NCI-H2171 treated with DMSO at 0.1 percent for 48 hours (cell line): ENCODE data around the gene CMC1.
"Not testable (repeated sequence)": the region's sequence is repeated elsewhere in the genome, so short reads cannot be mapped to it uniquely, and the experiment has no call there.

ENCODE experiments used
- DNase-seq: peaks from one replicate; lab custom pipeline; 2025; lab: John Stamatoyannopoulos, UW

The CMC1 gene

DNA sequence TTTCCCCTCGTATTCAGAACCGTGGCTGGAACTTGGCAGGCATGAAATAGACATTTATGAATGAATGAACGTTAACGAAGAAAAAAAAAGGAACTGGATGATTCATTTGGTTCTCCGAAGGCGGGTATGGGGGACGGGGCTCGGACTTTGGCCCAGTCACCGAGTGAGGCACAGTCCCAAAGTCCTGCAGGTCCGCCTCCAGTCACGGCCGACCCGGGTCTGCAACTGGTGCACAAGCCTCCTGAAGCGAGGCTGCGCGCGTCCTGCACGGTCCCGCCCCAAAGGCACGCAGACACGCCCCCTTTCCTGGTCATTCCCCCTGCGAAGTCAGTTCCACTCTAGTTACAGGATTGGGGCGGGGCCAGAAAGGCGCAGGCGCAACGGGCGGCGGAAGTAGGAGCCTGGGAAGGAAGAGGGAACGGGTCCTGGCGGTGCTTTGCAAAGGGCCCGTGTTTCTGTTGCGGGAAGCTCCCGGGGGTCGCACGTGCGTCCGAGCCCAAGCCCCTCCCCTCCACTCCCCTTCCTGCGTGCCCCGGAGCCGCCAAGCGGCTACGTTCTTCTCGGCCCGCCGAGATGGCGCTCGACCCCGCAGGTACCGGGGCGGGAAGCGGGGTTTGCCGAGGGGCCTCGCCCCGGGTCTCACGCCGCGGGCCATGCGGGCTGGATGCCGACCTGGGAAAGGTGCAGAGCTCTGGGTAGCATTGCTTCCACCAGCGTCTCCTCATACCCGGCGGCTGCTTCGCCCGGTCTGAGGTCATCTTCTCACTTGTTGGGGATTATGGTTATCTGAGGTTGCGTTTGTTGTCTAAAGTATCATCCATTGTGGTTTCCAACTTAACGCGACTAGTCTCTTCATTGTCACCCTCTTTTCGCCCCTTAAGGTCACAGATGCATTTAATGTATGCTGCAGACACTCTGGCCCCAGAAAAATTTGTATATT, at the start of gene CMC1:
Gene CMC1, plus strand, starts transcription at position 399 of the 940 bp plus-strand sequence. Its CDS starts 175 bp downstream, at position 574.
- DNase-seq: peak; percentile 94

DNA sequence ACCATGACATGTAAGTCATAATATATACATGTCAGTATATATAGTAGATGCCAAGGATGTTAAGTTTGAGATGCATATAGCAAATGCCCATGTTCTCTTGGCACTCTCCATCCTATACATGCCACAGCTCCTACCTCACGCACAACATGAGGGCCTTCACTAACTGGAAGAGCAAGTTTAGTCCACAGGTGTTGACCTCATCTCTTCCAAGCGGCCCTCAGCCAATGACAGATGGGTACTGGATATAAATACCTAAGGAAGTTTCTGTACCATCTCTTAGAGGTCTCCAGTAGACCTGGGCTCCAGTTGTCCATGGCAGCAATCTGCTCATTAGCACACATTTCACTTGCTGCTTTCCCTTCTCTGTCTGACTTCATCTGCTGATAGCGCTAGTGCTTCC, 43.3 kb upstream of the CMC1 start:
- no peak for DNase-seq

DNA sequence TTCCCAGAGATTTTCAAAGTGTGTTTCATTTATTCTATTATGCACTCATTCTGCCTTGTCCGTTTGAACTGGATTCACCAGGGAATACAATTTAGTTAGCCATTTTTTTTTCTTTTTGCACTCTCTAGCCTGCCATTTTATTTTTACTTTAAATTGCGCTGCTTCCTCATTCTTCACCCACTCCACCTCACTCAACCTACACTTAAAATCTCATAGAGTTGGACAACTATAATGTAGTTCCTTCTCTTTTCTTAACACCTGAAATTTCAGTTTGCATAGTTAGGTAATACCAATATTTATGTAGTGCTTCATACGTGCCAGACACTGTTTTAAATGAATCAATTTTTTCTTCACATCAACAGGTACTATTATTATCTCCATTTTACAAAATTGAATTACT, 42.4 kb upstream of the CMC1 start:
- no peak for DNase-seq

DNA sequence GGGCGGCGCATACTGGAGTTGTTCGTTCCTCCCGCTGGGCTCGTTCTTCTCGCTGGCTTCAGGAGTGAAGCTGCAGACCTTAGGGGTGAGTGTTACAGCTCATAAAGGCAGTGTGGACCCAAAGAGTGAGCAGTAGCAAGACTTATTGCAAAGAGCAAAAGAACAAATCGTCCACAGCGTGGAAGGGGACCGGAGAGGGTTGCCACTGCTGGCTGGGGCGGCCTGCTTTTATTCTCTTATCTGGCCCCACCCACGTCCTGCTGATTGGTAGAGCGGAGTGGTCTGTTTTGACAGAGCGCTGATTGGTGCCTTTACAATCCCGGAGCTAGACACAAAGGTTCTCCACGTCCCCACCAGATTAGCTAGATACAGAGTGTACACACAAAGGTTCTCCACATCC, 41.8 kb upstream of the CMC1 start:
- DNase-seq: not testable (repeated sequence)

DNA sequence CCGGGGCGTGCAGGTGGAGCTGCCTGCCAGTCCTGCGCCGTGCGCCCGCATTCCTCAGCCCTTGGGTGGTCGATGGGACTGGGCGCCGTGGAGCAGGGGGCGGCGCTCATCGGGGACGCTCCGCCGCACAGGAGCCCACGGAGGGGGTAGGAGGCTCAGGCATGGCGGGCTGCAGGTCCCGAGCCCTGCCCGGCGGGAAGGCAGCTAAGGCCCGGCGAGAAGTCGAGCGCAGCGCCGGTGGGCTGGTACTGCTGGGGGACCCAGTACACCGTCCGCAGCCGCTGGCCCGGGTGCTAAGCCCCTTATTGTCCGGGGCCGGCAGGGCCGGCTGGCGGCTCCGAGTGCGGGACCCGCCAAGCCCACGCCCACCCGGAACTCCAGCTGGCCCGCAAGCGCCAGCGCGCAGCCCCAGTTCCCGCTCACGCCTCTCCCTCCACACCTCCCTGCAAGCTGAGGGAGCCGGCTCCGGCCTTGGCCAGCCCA, 41.0 kb upstream of the CMC1 start:
- not testable (repeated sequence) for DNase-seq

- DNase-seq: no peak
Measured at GRCh38 chr3:28206479-28206878, 34.9 kb upstream of the CMC1 start.

GRCh38 chr3:28207000-28207733, 34.3 kb upstream of the CMC1 start:
- no peak for DNase-seq

DNA sequence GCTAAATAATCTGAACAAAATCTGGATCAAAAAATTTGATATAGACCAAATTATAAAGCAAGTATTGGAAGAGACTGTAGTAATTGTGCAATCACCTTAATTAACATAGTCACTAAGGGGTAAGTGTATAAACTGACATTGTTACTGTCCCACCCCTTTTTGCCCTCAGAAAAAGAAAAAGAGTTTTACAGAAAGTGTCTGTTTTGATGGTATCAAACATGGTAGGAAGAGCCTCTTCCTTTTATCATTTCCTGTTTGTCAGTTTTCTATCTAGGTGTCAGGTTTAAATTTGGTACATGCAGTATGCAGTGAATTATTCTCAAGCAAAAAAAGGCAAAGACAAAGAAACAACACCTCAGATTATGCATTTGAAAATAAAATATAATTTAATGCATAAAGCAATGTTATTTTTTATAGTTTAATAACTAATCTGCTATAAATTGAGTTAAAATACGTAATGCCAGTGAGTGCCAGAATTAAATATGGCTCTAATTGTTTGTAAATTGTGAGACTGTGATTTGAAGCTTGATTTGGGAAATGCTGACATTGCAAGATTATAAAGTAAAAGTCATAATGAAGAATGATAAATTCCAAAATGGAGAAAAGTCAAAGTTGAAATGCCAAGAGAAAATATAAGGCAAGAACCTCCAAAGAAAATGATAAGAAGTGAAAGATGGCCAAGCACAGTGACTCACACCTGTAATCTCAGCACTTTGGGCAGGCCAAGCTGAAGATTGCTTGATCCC, 30.3 kb upstream of the CMC1 start:
- DNase-seq: no peak

DNA sequence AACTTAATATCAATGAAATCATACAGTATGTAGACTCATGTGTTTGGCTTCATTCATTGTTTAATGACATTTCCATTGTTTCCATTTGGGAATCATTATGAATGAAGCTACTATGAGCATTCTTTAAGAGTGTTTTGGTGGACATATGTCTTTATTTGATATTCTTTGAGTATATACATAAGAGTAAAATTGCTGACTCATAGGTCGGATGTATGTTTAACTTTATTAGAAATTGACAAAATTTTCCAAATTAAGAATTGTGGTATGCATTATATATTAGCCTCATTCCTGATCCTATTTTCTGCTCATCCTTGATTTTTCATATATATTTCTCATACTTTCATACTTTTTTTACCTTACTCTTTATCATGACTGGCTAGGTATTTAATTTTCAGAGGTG, 28.7 kb upstream of the CMC1 start:
- DNase-seq: no peak

GRCh38 chr3:28215407-28215806, 26.0 kb upstream of the CMC1 start:
- no peak for DNase-seq

GRCh38 chr3:28218071-28218916, 23.1 kb upstream of the CMC1 start:
- DNase-seq: no peak

GRCh38 chr3:28218917-28219198, 22.6 kb upstream of the CMC1 start:
- no peak for DNase-seq

GRCh38 chr3:28224430-28224829, 17.0 kb upstream of the CMC1 start:
- DNase-seq: no peak

GRCh38 chr3:28226020-28226419, 15.4 kb upstream of the CMC1 start:
- no peak for DNase-seq

DNA sequence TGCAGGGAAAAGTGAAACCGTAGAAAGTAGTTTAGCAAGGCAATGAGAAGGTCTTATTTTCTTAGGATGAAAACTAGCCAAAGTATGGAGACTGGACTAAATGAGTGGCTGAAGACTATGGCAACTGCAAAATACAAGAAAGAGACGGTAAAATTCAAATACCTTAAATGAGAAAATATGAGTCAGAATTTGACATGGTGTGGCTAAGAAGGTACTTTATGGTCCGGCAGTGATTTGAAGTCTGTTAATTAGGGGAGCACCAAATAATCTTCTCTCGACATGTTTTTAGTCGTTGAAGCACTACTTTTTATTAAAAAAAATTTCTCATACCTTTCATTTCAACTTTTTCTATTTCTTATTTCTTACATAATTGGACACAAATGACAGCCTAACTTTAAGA, 12.8 kb upstream of the CMC1 start:
- no peak for DNase-seq

GRCh38 chr3:28232659-28233058, 8.8 kb upstream of the CMC1 start:
- no peak for DNase-seq

DNA sequence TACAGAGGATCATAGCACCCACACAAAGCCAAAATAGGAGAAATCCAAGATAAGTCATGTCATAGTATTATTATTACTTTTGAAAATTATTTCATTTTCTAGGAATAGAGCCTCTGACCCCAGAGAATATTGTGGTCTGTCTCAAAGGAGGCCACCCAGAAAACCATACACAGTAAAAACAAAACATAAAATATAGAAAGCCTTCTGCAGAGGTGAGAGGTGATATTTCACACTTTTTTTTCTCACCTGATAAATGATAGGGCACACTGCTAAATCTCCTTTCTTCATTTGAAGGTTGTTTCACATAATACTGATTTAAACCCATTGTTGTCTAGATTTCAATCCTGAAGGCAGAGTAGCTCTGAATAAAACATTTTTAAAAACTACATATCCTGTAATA, 7.0 kb upstream of the CMC1 start:
- DNase-seq: no peak

DNA sequence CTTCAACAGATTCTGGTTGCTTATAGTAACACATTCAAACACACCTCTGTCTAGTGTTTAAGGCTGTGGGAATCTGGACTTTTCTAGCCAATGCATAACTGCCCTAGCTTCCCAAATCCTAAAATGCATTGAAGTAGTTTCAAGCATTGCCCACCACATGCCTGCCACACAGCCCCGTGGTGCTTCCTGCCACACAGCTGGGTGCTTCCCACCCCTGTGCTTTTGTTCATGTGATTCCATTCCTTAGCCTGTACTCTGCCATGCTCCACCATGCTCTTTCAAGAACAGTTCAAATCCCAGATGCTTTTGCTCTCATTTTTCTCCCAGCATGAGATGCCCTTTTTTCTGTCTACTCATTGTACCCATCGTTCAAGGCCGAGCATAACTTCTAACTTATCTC, 2.3 kb upstream of the CMC1 start:
- DNase-seq: no peak

GRCh38 chr3:28240441-28240840, 978 bp upstream of the CMC1 start:
- peak; percentile 57 for DNase-seq

- no peak for DNase-seq
Measured at GRCh38 chr3:28242519-28242918, 1.1 kb downstream of the CMC1 start.

DNA sequence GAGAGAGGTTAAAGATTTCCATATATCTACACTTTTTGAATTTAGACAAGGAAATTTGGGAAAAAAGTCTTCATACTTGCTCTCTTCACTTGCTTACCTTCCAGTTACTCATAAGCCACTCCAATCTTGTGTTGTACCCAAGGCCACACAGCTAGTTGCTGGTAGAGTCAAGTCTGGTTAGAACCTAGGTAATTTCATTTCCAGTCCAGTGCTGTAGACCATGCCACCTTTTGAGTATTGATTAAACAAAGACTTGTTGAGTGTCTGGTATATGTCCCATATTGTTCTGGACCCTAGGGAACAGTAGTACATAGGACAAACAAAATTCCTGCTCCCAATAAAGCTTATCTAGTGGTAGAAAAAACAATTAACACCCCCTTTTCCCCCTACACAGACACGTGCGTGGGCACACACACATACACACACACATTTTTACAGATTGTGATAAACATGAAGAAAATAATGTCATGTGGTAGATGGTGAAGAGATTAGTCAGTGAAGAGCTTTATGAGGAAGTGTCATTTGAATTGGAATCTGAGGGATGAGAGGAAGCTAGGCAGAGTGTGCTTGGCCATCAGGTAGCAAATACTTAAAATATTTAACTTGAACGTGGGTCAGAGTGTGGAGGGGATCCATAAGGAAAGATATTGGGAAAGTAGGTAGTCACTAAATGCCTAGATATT, 2.1 kb downstream of the CMC1 start:
- no peak for DNase-seq
